ENCODE measurements around the gene MCUB.

DNA sequence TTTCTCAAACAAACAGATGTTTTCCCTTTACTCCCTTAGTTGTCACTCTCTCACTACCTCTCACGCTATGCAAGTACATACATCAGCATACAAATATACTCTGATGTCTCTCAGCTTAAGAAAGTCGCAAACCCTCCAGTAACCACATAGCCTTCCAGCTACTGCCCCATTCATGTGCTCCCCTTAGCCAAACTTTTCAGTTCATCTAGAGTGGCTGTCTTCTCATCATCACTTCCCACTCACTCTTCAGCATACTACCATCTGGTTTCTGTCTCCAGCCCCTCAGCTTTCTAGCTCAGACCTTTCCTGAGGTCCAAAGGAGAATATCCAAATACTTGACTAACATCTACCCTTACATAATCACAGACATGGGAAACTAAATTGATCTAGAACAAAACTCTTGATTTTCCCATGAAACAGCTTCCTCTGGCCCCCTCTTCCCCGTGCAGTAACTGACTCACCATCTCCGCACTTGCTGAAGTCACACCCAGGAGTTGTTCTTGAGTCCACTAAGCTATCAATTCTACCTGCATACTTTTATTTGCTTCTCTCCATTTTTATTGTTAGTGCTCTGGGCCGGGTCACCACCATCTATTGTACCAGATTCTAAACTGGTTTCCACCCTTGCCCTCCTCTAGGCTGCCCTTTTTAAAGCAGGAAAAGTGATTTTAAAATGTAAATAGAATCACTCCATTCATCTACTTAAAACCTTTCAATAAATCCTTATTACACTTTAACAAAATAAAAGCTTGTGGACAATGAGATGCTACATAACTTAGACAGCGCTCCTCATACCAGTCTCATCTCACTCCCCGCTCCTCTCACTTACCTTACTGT, 86.0 kb downstream of the MCUB start:
- TF ChIP-seq, protein P1, sequence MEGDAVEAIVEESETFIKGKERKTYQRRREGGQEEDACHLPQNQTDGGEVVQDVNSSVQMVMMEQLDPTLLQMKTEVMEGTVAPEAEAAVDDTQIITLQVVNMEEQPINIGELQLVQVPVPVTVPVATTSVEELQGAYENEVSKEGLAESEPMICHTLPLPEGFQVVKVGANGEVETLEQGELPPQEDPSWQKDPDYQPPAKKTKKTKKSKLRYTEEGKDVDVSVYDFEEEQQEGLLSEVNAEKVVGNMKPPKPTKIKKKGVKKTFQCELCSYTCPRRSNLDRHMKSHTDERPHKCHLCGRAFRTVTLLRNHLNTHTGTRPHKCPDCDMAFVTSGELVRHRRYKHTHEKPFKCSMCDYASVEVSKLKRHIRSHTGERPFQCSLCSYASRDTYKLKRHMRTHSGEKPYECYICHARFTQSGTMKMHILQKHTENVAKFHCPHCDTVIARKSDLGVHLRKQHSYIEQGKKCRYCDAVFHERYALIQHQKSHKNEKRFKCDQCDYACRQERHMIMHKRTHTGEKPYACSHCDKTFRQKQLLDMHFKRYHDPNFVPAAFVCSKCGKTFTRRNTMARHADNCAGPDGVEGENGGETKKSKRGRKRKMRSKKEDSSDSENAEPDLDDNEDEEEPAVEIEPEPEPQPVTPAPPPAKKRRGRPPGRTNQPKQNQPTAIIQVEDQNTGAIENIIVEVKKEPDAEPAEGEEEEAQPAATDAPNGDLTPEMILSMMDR (IDR thresholded peaks at IDR 0.05), result no peak
- no peak for TF ChIP-seq JUNB (IDR thresholded peaks at IDR 0.05)
- no peak for TF ChIP-seq CEBPB (IDR thresholded peaks at IDR 0.05)
- TF ChIP-seq, protein P2, sequence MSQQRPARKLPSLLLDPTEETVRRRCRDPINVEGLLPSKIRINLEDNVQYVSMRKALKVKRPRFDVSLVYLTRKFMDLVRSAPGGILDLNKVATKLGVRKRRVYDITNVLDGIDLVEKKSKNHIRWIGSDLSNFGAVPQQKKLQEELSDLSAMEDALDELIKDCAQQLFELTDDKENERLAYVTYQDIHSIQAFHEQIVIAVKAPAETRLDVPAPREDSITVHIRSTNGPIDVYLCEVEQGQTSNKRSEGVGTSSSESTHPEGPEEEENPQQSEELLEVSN (IDR thresholded peaks at IDR 0.05; ENCODE audit: borderline replicate concordance, low read depth), result no peak
- TF ChIP-seq EP300 (IDR thresholded peaks at IDR 0.05), result no peak
- no peak for TF ChIP-seq MAFK (IDR thresholded peaks at IDR 0.05; ENCODE audit: partially characterized antibody)
- TF ChIP-seq, protein P3, sequence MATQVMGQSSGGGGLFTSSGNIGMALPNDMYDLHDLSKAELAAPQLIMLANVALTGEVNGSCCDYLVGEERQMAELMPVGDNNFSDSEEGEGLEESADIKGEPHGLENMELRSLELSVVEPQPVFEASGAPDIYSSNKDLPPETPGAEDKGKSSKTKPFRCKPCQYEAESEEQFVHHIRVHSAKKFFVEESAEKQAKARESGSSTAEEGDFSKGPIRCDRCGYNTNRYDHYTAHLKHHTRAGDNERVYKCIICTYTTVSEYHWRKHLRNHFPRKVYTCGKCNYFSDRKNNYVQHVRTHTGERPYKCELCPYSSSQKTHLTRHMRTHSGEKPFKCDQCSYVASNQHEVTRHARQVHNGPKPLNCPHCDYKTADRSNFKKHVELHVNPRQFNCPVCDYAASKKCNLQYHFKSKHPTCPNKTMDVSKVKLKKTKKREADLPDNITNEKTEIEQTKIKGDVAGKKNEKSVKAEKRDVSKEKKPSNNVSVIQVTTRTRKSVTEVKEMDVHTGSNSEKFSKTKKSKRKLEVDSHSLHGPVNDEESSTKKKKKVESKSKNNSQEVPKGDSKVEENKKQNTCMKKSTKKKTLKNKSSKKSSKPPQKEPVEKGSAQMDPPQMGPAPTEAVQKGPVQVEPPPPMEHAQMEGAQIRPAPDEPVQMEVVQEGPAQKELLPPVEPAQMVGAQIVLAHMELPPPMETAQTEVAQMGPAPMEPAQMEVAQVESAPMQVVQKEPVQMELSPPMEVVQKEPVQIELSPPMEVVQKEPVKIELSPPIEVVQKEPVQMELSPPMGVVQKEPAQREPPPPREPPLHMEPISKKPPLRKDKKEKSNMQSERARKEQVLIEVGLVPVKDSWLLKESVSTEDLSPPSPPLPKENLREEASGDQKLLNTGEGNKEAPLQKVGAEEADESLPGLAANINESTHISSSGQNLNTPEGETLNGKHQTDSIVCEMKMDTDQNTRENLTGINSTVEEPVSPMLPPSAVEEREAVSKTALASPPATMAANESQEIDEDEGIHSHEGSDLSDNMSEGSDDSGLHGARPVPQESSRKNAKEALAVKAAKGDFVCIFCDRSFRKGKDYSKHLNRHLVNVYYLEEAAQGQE (IDR thresholded peaks at IDR 0.05), result no peak
- no peak for TF ChIP-seq CHD2 (IDR thresholded peaks at IDR 0.05; ENCODE audit: low read length, partially characterized antibody)
- TF ChIP-seq POLR2A (IDR thresholded peaks at IDR 0.05; ENCODE audit: low read length), result no peak
- TF ChIP-seq HDAC2 (IDR thresholded peaks at IDR 0.05), result no peak
- TF ChIP-seq, protein P4, sequence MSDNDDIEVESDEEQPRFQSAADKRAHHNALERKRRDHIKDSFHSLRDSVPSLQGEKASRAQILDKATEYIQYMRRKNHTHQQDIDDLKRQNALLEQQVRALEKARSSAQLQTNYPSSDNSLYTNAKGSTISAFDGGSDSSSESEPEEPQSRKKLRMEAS (IDR thresholded peaks at IDR 0.05), result no peak
- no peak for TF ChIP-seq RCOR1 (IDR thresholded peaks at IDR 0.05; ENCODE audit: low read depth, low read length)

Data from A549 (cell line).